ENCODE data around the gene PRDM15.

Gene PRDM15

DNA sequence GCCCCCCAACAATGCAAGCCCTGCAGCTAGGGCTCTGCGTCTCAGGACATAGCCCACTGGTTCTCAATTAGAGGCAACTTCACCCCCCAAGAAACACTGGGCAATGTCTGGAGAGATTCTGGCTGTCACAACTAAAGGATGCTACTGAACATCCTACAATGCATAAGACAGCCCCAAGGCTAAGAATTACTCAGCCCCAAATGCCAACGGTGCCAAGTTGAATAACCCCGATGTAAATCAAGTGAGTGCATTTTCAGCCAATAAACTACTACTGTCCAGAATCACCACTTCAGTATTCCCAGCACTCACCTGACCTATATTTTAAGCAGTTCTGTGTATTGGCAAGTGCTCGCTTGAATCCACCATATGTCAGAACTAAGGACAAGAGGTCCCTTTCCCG lies 119.2 kb downstream of the PRDM15 start:
- H3K9me3 ChIP-seq (replicated peaks; ENCODE audit: insufficient read depth, low read length), result no peaks in the 10 kb centered on the region
- no peak overlapping the region for H3K27ac ChIP-seq (ENCODE audit: low read length)
- H3K9me2 ChIP-seq (replicated peaks; ENCODE audit: insufficient read depth, low read length), result no peaks in the 10 kb centered on the region
- H3F3A ChIP-seq (ENCODE audit: insufficient read depth, low read length), result no peaks in the 10 kb centered on the region
- H2AFZ ChIP-seq (ENCODE audit: low read length), result no peak overlapping the region
- no peak overlapping the region for H3K4me2 ChIP-seq (ENCODE audit: low read depth, low read length)
- no peaks in the 10 kb centered on the region for H3K79me2 ChIP-seq (ENCODE audit: low read length)
- TF ChIP-seq CTCF (IDR thresholded peaks at IDR 0.05; ENCODE audit: low read length), result no peak
- no peak for TF ChIP-seq EZH2phosphoT487 (IDR thresholded peaks at IDR 0.05; ENCODE audit: low read length)
- TF ChIP-seq EZH2 (optimal IDR thresholded peaks at IDR 0.05; ENCODE audit: low read depth, low read length), result no peak
- H3K9ac ChIP-seq (ENCODE audit: low read length), result no peak overlapping the region
- peaks cover 77% of the 10 kb centered on the region for H3K27me3 ChIP-seq (replicated peaks; ENCODE audit: insufficient read depth, low read length)
- H3K36me3 ChIP-seq (replicated peaks; ENCODE audit: insufficient read depth, low read length), result no peaks in the 10 kb centered on the region
- no peaks in the 10 kb centered on the region for H4K20me1 ChIP-seq (ENCODE audit: insufficient read depth, low read length)
- H3K4me1 ChIP-seq (ENCODE audit: low read length), result no peaks in the 10 kb centered on the region
- DNase-seq, result no peak
- H3K4me3 ChIP-seq (ENCODE audit: low read length), result no peak overlapping the region

GRCh38 chr21:41759214-41759840 lies 119.8 kb downstream of the PRDM15 start:
- H4K20me1 ChIP-seq (ENCODE audit: insufficient read depth, low read length), result no peaks in the 10 kb centered on the region
- no peaks in the 10 kb centered on the region for H3K9me3 ChIP-seq (replicated peaks; ENCODE audit: insufficient read depth, low read length)
- no peak overlapping the region for H3K9ac ChIP-seq (ENCODE audit: low read length)
- TF ChIP-seq CTCF (IDR thresholded peaks at IDR 0.05; ENCODE audit: low read length), result no peak
- no peak for TF ChIP-seq EZH2phosphoT487 (IDR thresholded peaks at IDR 0.05; ENCODE audit: low read length)
- no peak for TF ChIP-seq EZH2 (optimal IDR thresholded peaks at IDR 0.05; ENCODE audit: low read depth, low read length)
- no peaks in the 10 kb centered on the region for H3K4me1 ChIP-seq (ENCODE audit: low read length)
- no peak for DNase-seq
- H2AFZ ChIP-seq (ENCODE audit: low read length), result no peak overlapping the region
- H3K4me2 ChIP-seq (ENCODE audit: low read depth, low read length), result no peak overlapping the region
- no peaks in the 10 kb centered on the region for H3K36me3 ChIP-seq (replicated peaks; ENCODE audit: insufficient read depth, low read length)
- no peaks in the 10 kb centered on the region for H3F3A ChIP-seq (ENCODE audit: insufficient read depth, low read length)
- no peaks in the 10 kb centered on the region for H3K79me2 ChIP-seq (ENCODE audit: low read length)
- H3K9me2 ChIP-seq (replicated peaks; ENCODE audit: insufficient read depth, low read length), result no peaks in the 10 kb centered on the region
- no peak overlapping the region for H3K27ac ChIP-seq (ENCODE audit: low read length)
- peaks cover 78% of the 10 kb centered on the region for H3K27me3 ChIP-seq (replicated peaks; ENCODE audit: insufficient read depth, low read length)
- no peak overlapping the region for H3K4me3 ChIP-seq (ENCODE audit: low read length)

- Histone ChIP-seq H3K36me3 (replicated peaks; ENCODE audit: insufficient read depth, low read length) (no peaks in the 10 kb centered on the region), H3K27ac (ENCODE audit: low read length) (no peak overlapping the region), H3K79me2 (ENCODE audit: low read length) (no peaks in the 10 kb centered on the region), H3K4me3 (ENCODE audit: low read length) (no peak overlapping the region), H4K20me1 (ENCODE audit: insufficient read depth, low read length) (no peaks in the 10 kb centered on the region), H2AFZ (ENCODE audit: low read length) (no peak overlapping the region), H3F3A (ENCODE audit: insufficient read depth, low read length) (no peaks in the 10 kb centered on the region), H3K9me3 (replicated peaks; ENCODE audit: insufficient read depth, low read length) (no peaks in the 10 kb centered on the region), H3K4me1 (ENCODE audit: low read length) (no peaks in the 10 kb centered on the region), H3K9ac (ENCODE audit: low read length) (no peak overlapping the region), H3K27me3 (replicated peaks; ENCODE audit: insufficient read depth, low read length) (peaks cover 78% of the 10 kb centered on the region), H3K4me2 (ENCODE audit: low read depth, low read length) (no peak overlapping the region), H3K9me2 (replicated peaks; ENCODE audit: insufficient read depth, low read length) (no peaks in the 10 kb centered on the region)
- DNase-seq, result no peak
- TF ChIP-seq EZH2 (optimal IDR thresholded peaks at IDR 0.05; ENCODE audit: low read depth, low read length) (no peak), EZH2phosphoT487 (IDR thresholded peaks at IDR 0.05; ENCODE audit: low read length) (no peak), CTCF (IDR thresholded peaks at IDR 0.05; ENCODE audit: low read length) (no peak)
These were observed 120.6 kb downstream of the PRDM15 start for GRCh38 chr21:41758550-41758949.
